H9 (cell line): ENCODE results near the gene CYSTM1. TPM values are rescaled to one million over a fixed set of nuclear protein-coding genes. Genes with fewer than 3 reads are reported as not detected.

ENCODE experiments used
- DNase-seq: peaks from one replicate; pipeline ENCODE4 v3.0.0-alpha.2; 2017
- H2AFZ ChIP-seq: one replicate; pipeline ENCODE4 v1.6.1; 2013; ENCODE audit warnings: mild to moderate bottlenecking, low read length, control low read depth, moderate library complexity
- H2AK5ac ChIP-seq: 2 replicates; pipeline ENCODE4 v1.6.1; 2013; ENCODE audit warnings: low read length, control low read depth, mixed read lengths; ENCODE audit not compliant: insufficient read length
- H2BK120ac ChIP-seq: one replicate; pipeline ENCODE4 v1.6.1; 2013; ENCODE audit warnings: low read depth, mild to moderate bottlenecking, low read length, control low read depth, inconsistent platforms; ENCODE audit not compliant: poor library complexity, severe bottlenecking
- H2BK12ac ChIP-seq: 2 replicates; pipeline ENCODE4 v1.6.1; 2013; ENCODE audit warnings: low read length, control low read depth, mixed read lengths, low read depth; ENCODE audit not compliant: insufficient read length
- H2BK15ac ChIP-seq: 2 replicates; pipeline ENCODE4 v1.6.1; 2013; ENCODE audit warnings: low read depth, low read length, control low read depth
- H2BK20ac ChIP-seq: one replicate; pipeline ENCODE4 v1.6.1; 2013; ENCODE audit warnings: low read depth, mild to moderate bottlenecking, low read length, control low read depth, inconsistent platforms; ENCODE audit not compliant: poor library complexity, severe bottlenecking
- H2BK5ac ChIP-seq: 2 replicates; pipeline ENCODE4 v1.6.1; 2013; ENCODE audit warnings: low read length, control low read depth, mixed read lengths; ENCODE audit not compliant: insufficient read length
- H3K14ac ChIP-seq: 2 replicates; pipeline ENCODE4 v1.6.1; 2013; ENCODE audit warnings: low read length, control low read depth; ENCODE audit not compliant: insufficient read depth
- H3K18ac ChIP-seq: 2 replicates; pipeline ENCODE4 v1.6.1; 2013; ENCODE audit warnings: low read depth, mild to moderate bottlenecking, mixed read lengths, low read length, control low read depth; ENCODE audit not compliant: insufficient read length
- H3K23ac ChIP-seq: 2 replicates; pipeline ENCODE4 v1.6.1; 2013; ENCODE audit warnings: low read length, control low read depth, mixed read lengths, low read depth; ENCODE audit not compliant: insufficient read length
- H3K23me2 ChIP-seq: 2 replicates; pipeline ENCODE4 v1.6.1; 2013; ENCODE audit warnings: low read depth, mild to moderate bottlenecking, mixed read lengths, low read length, control low read depth; ENCODE audit not compliant: insufficient read length, poor library complexity, severe bottlenecking
- H3K27ac ChIP-seq: 2 replicates; pipeline ENCODE4 v1.5.1; 2013; ENCODE audit warnings: low read length, control low read depth, mixed read lengths, low read depth; ENCODE audit not compliant: insufficient read length
- H3K27me3 ChIP-seq: 2 replicates; pipeline ENCODE4 v1.6.1; 2013; ENCODE audit warnings: low read length, control low read depth, inconsistent platforms; ENCODE audit not compliant: insufficient read depth
- H3K4ac ChIP-seq: 2 replicates; pipeline ENCODE4 v1.6.1; 2013; ENCODE audit warnings: low read depth, mild to moderate bottlenecking, control low read depth, inconsistent platforms, low read length, moderate library complexity
- H3K4me1 ChIP-seq: 2 replicates; pipeline ENCODE4 v1.6.1; 2013; ENCODE audit warnings: low read length, control low read depth, inconsistent platforms; ENCODE audit not compliant: insufficient read depth
- H3K4me2 ChIP-seq: 2 replicates; pipeline ENCODE4 v1.6.1; 2013; ENCODE audit warnings: low read length, control low read depth, mixed read lengths; ENCODE audit not compliant: insufficient read length, insufficient read depth
- H3K56ac ChIP-seq: 2 replicates; pipeline ENCODE4 v1.6.1; 2013; ENCODE audit warnings: low read depth, mild to moderate bottlenecking, mixed read lengths, low read length, control low read depth; ENCODE audit not compliant: insufficient read length
- H3K79me1 ChIP-seq: 2 replicates; pipeline ENCODE4 v1.6.1; 2013; ENCODE audit warnings: low read depth, mild to moderate bottlenecking, moderate library complexity, low read length, control low read depth, inconsistent platforms; ENCODE audit not compliant: insufficient read depth, poor library complexity, severe bottlenecking
- H3K79me2 ChIP-seq: 2 replicates; pipeline ENCODE4 v1.6.1; 2013; ENCODE audit warnings: low read length, control low read depth, inconsistent platforms; ENCODE audit not compliant: insufficient read depth
- H3K9ac ChIP-seq: 2 replicates; pipeline ENCODE4 v1.6.1; 2013; ENCODE audit warnings: low read length, control low read depth, mixed read lengths; ENCODE audit not compliant: insufficient read length; ENCODE audit errors: extremely low read depth
- H3K9me3 ChIP-seq: one replicate; pipeline ENCODE4 v1.6.1; 2013; ENCODE audit warnings: low read depth, low read length, inconsistent platforms; ENCODE audit not compliant: control insufficient read depth
- H3T11ph ChIP-seq: one replicate; pipeline ENCODE4 v1.6.1; 2013; ENCODE audit warnings: mild to moderate bottlenecking, low read length, control low read depth, inconsistent platforms
- H4K20me1 ChIP-seq: one replicate; pipeline ENCODE4 v1.6.1; 2013; ENCODE audit not compliant: control insufficient read depth, insufficient read length, insufficient read depth
- H4K5ac ChIP-seq: 2 replicates; pipeline ENCODE4 v1.6.1; 2013; ENCODE audit warnings: low read depth, mild to moderate bottlenecking, mixed read lengths, low read length, control low read depth; ENCODE audit not compliant: insufficient read length
- H4K8ac ChIP-seq: replicated peaks from 2 replicates; pipeline ENCODE4 v1.6.1; 2013; ENCODE audit warnings: low read length, control low read depth, mixed read lengths, low read depth; ENCODE audit not compliant: insufficient read length
- H4K91ac ChIP-seq: 2 replicates; pipeline ENCODE4 v1.6.1; 2013; ENCODE audit warnings: low read depth, mild to moderate bottlenecking, moderate library complexity, mixed read lengths, low read length, control low read depth; ENCODE audit not compliant: insufficient read length
- H3K27ac Mint-ChIP-seq, 3 experiments: 2 replicates in 2 of 3; 3 replicates in 1 of 3; pipeline ENCODE4 v1.8.0; 2020 to 2021; ENCODE audit warnings: mixed read lengths in 3 of 3, mild to moderate bottlenecking in 1 of 3, moderate library complexity in 1 of 3
- H3K27me3 Mint-ChIP-seq: 2 replicates; pipeline ENCODE4 v1.8.0; 2021; ENCODE audit warnings: low read depth, mild to moderate bottlenecking, moderate library complexity, mixed read lengths
- H3K36me3 Mint-ChIP-seq, 3 experiments: 2 replicates in 2 of 3; 3 replicates in 1 of 3; pipeline ENCODE4 v1.8.0; 2020 to 2021; ENCODE audit warnings: low read depth in 3 of 3, mixed read lengths in 3 of 3; ENCODE audit not compliant: insufficient read depth in 1 of 3
- H3K4me1 Mint-ChIP-seq, 2 experiments: 2 replicates each; pipeline ENCODE4 v1.8.0; 2020; ENCODE audit warnings: mixed read lengths in 2 of 2
- H3K4me3 Mint-ChIP-seq, 2 experiments: 2 replicates in 1 of 2; 3 replicates in 1 of 2; pipeline ENCODE4 v1.8.0; 2020 to 2021; ENCODE audit warnings: mild to moderate bottlenecking in 2 of 2, mixed read lengths in 2 of 2, moderate library complexity in 1 of 2
- H3K9me3 Mint-ChIP-seq, 2 experiments: 2 replicates in 1 of 2; 3 replicates in 1 of 2; pipeline ENCODE4 v1.8.0; 2020; ENCODE audit warnings: mild to moderate bottlenecking in 2 of 2, mixed read lengths in 2 of 2, moderate library complexity in 1 of 2
- WGBS: extraction: QIAGEN DNeasy Blood & Tissue Kit; methylation state at CpG from one replicate; pipeline ENCODE4 v1.1.7; 2013; ENCODE audit warnings: missing lambda C conversion rate, low lambda C conversion rate, mixed read lengths; ENCODE audit not compliant: insufficient read length; ENCODE audit errors: extremely low coverage; 5-methylcytosine and 5-hydroxymethylcytosine counted together
- total RNA-seq: library from RNA; stranded (reverse); gene quantifications from 2 replicates; pipeline ENCODE4 v1.2.1, GENCODE V29; 2021
- TF ChIP-seq, protein P1 (sequence below): fragments of 200-600 bp; sonication (generic); conservative IDR thresholded peaks from 3 replicates; pipeline ENCODE4 v1.8.0; 2021; ENCODE audit warnings: antibody characterized with exemption, mild to moderate bottlenecking

CYSTM1 gene
- total RNA-seq, 1 experiment from 2014 or later, result 20.6 TPM

- Histone ChIP-seq H2BK15ac (no peak overlapping the region), H3K56ac (no peak overlapping the region), H3K4me1 (no peaks in the 10 kb centered on the region), H3K27me3 (no peaks in the 10 kb centered on the region), H3K79me2 (no peaks in the 10 kb centered on the region), H3K23ac (no peak overlapping the region), H2BK5ac (no peak overlapping the region), H4K91ac (no peak overlapping the region), H4K8ac (no peak overlapping the region), H4K5ac (no peak overlapping the region), H2BK120ac (no peak overlapping the region), H2BK20ac (no peak overlapping the region), H3K4me2 (no peak overlapping the region), H2BK12ac (no peak overlapping the region), H3K14ac (no peak overlapping the region), H2AFZ (no peak overlapping the region), H3K79me1 (no peaks in the 10 kb centered on the region), H4K20me1 (no peaks in the 10 kb centered on the region), H3K9ac (no peak overlapping the region), H3K27ac (no peak overlapping the region), H3K18ac (no peak overlapping the region), H3T11ph (no peak overlapping the region), H3K23me2 (peaks cover 3% of the 10 kb centered on the region), H2AK5ac (no peak overlapping the region), H3K9me3 (no peaks in the 10 kb centered on the region), H3K4ac (no peak overlapping the region)
- Mint-ChIP-seq H3K4me3 (no peak overlapping the region; a peak in 1 of 5 replicates), H3K36me3 (no peaks in the 10 kb centered on the region), H3K4me1 (peaks cover 2 to 5% of the 10 kb centered on the region in 2 experiments), H3K27me3 (peaks cover 14% of the 10 kb centered on the region), H3K27ac (no peak overlapping the region), H3K9me3 (no peaks in the 10 kb centered on the region; a peak in 1 of 5 replicates)
- WGBS, result no CpG with 5 or more reads among the region's 7 CpGs
- DNase-seq, result no peak
- TF ChIP-seq, protein P1, sequence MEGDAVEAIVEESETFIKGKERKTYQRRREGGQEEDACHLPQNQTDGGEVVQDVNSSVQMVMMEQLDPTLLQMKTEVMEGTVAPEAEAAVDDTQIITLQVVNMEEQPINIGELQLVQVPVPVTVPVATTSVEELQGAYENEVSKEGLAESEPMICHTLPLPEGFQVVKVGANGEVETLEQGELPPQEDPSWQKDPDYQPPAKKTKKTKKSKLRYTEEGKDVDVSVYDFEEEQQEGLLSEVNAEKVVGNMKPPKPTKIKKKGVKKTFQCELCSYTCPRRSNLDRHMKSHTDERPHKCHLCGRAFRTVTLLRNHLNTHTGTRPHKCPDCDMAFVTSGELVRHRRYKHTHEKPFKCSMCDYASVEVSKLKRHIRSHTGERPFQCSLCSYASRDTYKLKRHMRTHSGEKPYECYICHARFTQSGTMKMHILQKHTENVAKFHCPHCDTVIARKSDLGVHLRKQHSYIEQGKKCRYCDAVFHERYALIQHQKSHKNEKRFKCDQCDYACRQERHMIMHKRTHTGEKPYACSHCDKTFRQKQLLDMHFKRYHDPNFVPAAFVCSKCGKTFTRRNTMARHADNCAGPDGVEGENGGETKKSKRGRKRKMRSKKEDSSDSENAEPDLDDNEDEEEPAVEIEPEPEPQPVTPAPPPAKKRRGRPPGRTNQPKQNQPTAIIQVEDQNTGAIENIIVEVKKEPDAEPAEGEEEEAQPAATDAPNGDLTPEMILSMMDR, result no peak
Observed at GRCh38 chr5:140159014-140159927, 15.7 kb upstream of the CYSTM1 start.
